Thymus (tissue), 11 donors: ENCODE data around the gene TANGO2. TPM values are rescaled to one million over a fixed set of nuclear protein-coding genes. Genes with fewer than 3 reads are reported as not detected.

Experiments
- DNase-seq, 9 donors: peaks; one replicate each; pipeline ENCODE4 v3.0.0-alpha.2; 2013; ENCODE audit warnings: low spot score in 9 of 9, low read depth in 6 of 9, missing footprints in 1 of 9
- H3K27ac ChIP-seq, 2 donors: one replicate each; pipeline ENCODE4 v1.5.1; 2013; ENCODE audit warnings: control low read depth in 1 of 2, low read depth in 1 of 2, low read length in 1 of 2, mild to moderate bottlenecking in 1 of 2, moderate library complexity in 1 of 2
- H3K27me3 ChIP-seq, 2 donors: one replicate each; pipeline ENCODE4 v1.5.1; 2013; ENCODE audit warnings: low read length in 1 of 2; ENCODE audit not compliant: control insufficient read depth in 2 of 2, insufficient read depth in 1 of 2
- H3K36me3 ChIP-seq, 2 donors: one replicate each; pipeline ENCODE4 v1.5.1; 2013; ENCODE audit warnings: low read length in 1 of 2, mild to moderate bottlenecking in 1 of 2, moderate library complexity in 1 of 2; ENCODE audit not compliant: control insufficient read depth in 2 of 2, insufficient read depth in 2 of 2
- H3K4me1 ChIP-seq, 2 donors: one replicate each; pipeline ENCODE4 v1.5.1; 2013; ENCODE audit warnings: low read length in 2 of 2; ENCODE audit not compliant: control insufficient read depth in 2 of 2, insufficient read depth in 2 of 2
- H3K4me3 ChIP-seq, 2 donors: one replicate each; pipeline ENCODE4 v1.5.1; 2013; ENCODE audit warnings: low read length in 2 of 2, control low read depth in 1 of 2, mild to moderate bottlenecking in 1 of 2
- H3K9me3 ChIP-seq, 2 donors: one replicate each; pipeline ENCODE4 v1.5.1; 2013; ENCODE audit warnings: low read length in 1 of 2, mild to moderate bottlenecking in 1 of 2; ENCODE audit not compliant: control insufficient read depth in 2 of 2, insufficient read depth in 1 of 2
- WGBS: extraction: QIAGEN DNeasy Blood & Tissue Kit; methylation state at CpG from one replicate; pipeline ENCODE4 v1.1.7; 2013; 5-methylcytosine and 5-hydroxymethylcytosine counted together
- polyA plus RNA-seq: library from polyadenylated mRNA; stranded (reverse); fragments of 200-250 nt; gene quantifications from one replicate; pipeline ENCODE4 v1.2.3, GENCODE V29; 2013
- total RNA-seq: library from RNA; stranded (reverse); fragments of 120-200 nt; gene quantifications from one replicate; pipeline ENCODE4 v1.2.4, GENCODE V29; 2013
- donor health status: healthy.

Gene TANGO2
- total and polyA plus RNA-seq, 2 donors, result 15.9 to 19.7 TPM

DNA sequence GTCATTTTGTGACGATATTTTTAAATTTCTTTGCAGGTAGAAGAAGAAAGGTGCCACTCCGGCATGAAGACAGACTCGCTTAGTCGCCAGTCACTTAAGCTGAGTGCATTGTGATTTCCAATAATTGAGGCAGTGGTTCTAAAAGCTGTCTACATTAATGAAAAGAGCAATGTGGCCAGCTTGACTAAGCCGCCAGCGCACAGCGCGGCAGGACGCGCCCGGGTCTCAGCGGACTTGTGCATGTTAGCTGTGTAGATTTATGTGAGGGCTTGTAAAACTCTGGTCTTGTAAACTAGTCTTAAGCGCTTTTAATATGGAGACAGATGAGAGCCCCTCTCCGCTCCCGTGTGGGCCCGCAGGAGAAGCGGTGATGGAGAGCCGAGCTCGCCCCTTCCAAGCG is 64.7 kb downstream of the TANGO2 start:
- Histone ChIP-seq H3K27me3 (no peaks in the 10 kb centered on the region), H3K27ac (no peak overlapping the region), H3K4me3 (no peak overlapping the region), H3K36me3 (peaks cover 59 to 67% of the 10 kb centered on the region in 2 donors), H3K4me1 (peaks cover 15 to 46% of the 10 kb centered on the region in 2 donors), H3K9me3 (no peaks in the 10 kb centered on the region)
- 99% methylated on average over 20 of the region's 20 CpGs for WGBS
- DNase-seq, result no peak

DNA sequence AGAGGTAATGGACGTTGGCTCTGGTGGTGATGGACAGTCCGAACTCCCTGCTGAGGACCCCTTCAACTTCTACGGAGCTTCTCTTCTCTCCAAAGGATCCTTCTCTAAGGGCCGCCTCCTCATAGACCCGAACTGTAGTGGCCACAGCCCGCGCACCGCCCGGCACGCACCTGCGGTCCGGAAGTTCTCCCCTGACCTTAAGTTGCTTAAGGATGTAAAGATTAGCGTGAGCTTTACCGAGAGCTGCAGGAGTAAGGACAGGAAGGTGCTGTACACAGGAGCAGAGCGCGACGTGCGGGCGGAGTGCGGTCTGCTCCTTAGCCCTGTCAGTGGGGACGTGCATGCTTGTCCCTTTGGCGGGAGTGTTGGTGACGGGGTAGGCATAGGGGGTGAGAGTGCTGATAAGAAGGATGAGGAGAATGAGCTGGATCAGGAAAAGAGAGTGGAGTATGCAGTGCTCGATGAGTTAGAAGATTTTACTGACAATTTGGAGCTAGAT is 65.2 kb downstream of the TANGO2 start:
- peaks cover 63 to 72% of the 10 kb centered on the region in 2 donors for H3K36me3 ChIP-seq
- no peak for DNase-seq
- H3K27ac ChIP-seq, result no peak overlapping the region
- no peak overlapping the region for H3K4me3 ChIP-seq
- WGBS, result 98% methylated on average over 24 of the region's 24 CpGs
- no peaks in the 10 kb centered on the region for H3K27me3 ChIP-seq
- peaks cover 10 to 41% of the 10 kb centered on the region in 2 donors for H3K4me1 ChIP-seq
- no peaks in the 10 kb centered on the region for H3K9me3 ChIP-seq

DNA sequence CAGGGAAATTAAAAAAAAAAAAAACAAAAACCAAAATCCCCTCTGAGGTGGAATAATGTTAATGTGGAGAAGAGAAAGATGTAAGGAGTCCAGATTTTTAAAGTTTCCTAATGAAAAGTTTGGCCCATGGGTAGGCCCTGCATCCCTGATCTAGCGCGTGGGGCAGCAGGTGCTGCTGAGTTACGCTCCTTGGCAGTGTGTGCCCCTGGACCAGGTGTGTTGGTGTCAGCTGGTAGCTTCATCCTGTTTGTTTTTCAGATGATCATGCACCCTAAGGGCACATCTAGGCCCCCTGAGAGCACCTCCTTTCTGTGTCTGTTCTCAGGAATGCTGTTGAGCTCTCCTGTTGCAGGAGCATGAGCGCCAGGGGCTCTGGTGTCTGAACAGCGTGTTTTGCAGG is 65.9 kb downstream of the TANGO2 start:
- H3K27ac ChIP-seq, result no peak overlapping the region
- H3K36me3 ChIP-seq, result peaks cover 67 to 78% of the 10 kb centered on the region in 2 donors
- 98% methylated on average over 5 of the region's 5 CpGs for WGBS

DNA sequence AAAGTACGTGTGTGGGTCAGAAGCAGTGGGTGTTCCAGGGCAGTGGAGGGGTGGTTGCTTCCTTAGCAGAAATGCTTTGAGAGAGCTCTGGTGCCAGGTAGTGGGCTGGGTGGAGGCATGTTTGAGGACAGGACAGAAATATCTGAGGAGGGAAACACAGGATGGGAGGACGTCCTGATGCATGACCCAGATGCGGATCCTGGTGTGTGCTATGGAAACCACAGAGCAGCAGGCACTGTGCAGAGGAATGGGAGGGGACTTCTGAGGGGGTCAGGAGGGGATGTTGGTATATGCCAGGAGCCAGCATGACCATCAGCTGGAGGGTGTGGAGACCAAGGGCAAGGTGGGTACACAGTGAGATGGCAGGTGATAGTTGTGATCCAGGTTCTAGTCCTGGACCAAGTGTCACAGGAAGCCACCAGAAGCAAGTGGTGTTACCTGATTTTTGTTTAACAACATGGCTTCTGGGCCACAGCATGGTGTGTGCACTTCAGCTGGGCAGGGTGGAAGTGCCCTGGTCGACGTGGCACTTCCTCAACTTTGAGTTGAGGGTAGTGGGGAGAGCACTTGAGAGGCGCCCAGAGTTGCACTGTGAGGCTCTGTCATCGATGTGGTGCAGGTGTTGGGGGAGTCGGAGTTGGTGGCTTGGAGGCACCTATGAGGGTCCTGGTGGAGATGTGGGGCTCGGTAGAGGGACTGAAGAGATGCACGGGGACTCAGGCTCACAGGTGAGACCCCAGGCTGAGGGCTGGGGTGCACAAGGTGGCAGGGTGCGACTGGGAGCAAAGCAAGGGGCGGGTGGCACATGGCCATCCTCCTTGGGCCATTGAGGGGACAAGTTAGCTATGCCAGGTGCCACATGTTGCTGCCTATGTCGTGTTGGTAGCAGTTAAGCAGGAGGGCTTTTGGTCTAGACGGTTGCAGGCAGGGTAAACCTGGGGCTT is 66.7 kb downstream of the TANGO2 start:
- H3K9me3 ChIP-seq, result peaks cover 0 to 3% of the 10 kb centered on the region in 2 donors
- no peak overlapping the region for H3K27ac ChIP-seq
- peaks cover 4 to 30% of the 10 kb centered on the region in 2 donors for H3K4me1 ChIP-seq
- 97% methylated on average over 14 of the region's 14 CpGs for WGBS
- no peak for DNase-seq
- H3K4me3 ChIP-seq, result no peak overlapping the region
- no peaks in the 10 kb centered on the region for H3K27me3 ChIP-seq
- peaks cover 75 to 84% of the 10 kb centered on the region in 2 donors for H3K36me3 ChIP-seq

More for the DNA sequence above, 65.9 kb downstream of the TANGO2 start:
- DNase-seq, result no peak
- Histone ChIP-seq H3K4me3 (no peak overlapping the region), H3K4me1 (peaks cover 5 to 35% of the 10 kb centered on the region in 2 donors), H3K9me3 (no peaks in the 10 kb centered on the region), H3K27me3 (no peaks in the 10 kb centered on the region)

DNA sequence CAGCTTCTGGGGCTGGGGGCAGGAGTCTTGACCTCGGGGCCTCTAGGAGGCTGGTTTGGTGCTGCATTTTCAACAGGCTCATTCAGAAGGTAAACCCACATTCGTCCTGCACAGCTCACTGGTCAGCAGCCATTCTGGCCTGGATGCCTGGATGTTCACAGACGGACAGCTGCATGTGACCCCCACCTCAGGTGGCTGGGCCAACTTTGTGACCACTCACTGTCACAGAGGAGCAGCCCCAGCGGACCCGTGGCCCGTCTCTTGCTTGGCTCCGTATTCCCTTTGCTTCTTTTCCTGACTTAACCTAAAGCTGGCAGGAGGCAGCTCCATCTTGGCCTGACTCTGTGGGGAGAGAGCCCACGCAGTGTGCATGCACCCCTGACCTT is 67.3 kb downstream of the TANGO2 start:
- WGBS, result 97% methylated on average over 8 of the region's 8 CpGs
- Histone ChIP-seq H3K36me3 (peaks cover 78 to 84% of the 10 kb centered on the region in 2 donors), H3K4me3 (no peak overlapping the region), H3K9me3 (peaks cover 0 to 3% of the 10 kb centered on the region in 2 donors), H3K27ac (no peak overlapping the region), H3K4me1 (peaks cover 0 to 23% of the 10 kb centered on the region in 2 donors), H3K27me3 (no peaks in the 10 kb centered on the region)
- DNase-seq, result no peak

DNA sequence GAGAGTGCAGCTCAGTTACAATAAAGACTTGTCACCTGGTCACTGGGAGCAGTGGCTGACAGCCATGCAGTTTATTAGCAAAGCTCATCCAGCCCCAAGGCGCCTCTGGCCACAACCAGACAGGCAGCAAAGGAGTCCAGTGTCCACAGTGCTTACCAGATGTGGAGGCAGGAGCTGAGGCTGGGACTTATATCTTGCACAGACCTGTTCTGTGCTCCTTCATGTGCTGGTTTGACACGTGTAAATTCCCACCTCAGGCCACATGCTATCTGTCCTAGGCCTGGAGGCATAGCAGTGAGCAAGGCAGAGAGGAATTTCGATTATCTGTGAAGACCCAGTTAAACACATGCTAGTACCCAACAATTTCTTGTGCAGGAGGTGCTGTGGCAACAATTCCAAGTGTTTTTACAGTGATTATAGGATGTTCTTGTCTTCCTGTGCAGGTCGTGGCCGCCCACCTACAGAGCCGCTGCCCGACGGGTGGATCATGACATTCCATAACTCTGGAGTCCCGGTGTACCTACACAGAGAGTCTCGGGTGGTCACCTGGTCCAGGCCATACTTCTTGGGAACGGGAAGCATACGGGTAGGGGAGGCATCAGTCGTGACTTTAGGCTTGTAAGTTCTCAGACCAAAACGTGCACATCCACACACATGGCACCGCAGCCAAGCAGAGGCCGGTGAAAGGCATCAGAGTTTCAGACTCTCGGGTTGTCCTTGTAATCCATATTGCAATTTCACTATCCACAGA is 68.5 kb downstream of the TANGO2 start:
- H3K4me1 ChIP-seq, result peaks cover 0 to 16% of the 10 kb centered on the region in 2 donors
- peaks cover 0 to 3% of the 10 kb centered on the region in 2 donors for H3K9me3 ChIP-seq
- DNase-seq, result no peak
- H3K36me3 ChIP-seq, result peaks cover 90 to 96% of the 10 kb centered on the region in 2 donors
- no peak overlapping the region for H3K4me3 ChIP-seq
- no peak overlapping the region for H3K27ac ChIP-seq
- WGBS, result 98% methylated on average over 17 of the region's 17 CpGs
- H3K27me3 ChIP-seq, result no peaks in the 10 kb centered on the region

DNA sequence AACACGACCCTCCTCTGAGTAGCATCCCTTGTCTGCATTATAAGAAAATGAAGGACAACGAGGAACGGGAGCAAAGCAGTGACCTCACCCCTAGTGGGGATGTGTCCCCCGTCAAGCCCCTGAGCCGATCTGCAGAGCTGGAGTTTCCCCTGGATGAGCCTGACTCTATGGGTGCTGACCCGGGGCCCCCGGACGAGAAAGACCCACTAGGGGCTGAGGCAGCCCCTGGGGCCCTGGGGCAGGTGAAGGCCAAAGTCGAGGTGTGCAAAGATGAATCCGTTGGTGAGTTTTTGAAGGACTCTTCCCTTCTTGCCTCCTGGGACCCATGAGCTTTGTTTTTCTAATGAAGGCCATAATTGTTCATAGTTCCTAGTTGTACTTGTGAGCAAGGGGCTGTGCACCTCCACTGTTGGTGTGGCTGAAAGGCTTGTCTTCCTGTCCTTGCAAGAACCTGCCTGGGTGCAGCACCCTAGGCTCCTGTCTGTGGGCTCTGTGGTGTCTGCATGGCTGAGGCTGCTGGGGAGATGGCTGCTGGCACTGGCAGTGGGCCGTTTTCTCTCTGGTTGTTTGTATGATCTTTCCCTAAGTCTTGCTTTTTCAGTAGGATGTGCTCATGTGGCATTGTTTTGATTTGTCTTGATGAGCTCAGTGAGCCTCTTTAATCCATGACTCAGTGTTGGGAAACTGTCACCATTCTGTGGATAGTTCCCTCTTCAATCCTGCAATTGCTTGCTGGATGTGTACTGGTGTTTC is 69.2 kb downstream of the TANGO2 start:
- H3K4me1 ChIP-seq, result peaks cover 0 to 8% of the 10 kb centered on the region in 2 donors
- H3K9me3 ChIP-seq, result peaks cover 0 to 4% of the 10 kb centered on the region in 2 donors
- WGBS, result 97% methylated on average over 11 of the region's 11 CpGs
- H3K27ac ChIP-seq, result no peak overlapping the region
- H3K4me3 ChIP-seq, result no peak overlapping the region
- no peak for DNase-seq
- peaks cover 97% of the 10 kb centered on the region in 2 donors for H3K36me3 ChIP-seq
- no peaks in the 10 kb centered on the region for H3K27me3 ChIP-seq

DNA sequence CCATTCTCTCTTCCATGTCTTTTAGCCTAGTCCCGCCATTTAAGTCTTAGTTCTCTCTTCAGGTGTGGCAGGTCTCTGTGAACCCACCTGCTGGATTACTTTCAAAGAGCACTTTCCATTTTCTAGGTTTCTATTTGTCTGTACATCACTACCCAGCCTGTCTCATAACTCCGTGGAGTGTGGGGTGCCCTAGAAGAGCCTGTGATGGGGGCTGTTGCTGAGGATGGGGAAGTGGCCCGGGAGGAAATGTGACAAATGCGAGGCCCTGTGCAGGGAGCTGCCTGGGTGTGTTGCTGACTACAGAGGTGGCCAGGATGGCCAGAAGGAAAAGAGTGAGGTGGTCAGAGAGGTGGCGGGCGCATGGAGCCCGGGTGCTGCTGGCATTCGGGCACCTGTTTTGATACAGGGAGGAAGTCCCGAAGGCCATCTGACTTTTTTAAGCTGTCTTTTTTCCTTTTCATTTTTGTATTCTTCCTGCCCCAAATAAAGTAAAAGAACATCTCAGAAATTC is 69.9 kb downstream of the TANGO2 start:
- 90% methylated on average over 9 of the region's 9 CpGs for WGBS
- no peak for DNase-seq
- Histone ChIP-seq H3K27me3 (no peaks in the 10 kb centered on the region), H3K4me1 (peaks cover 0 to 8% of the 10 kb centered on the region in 2 donors), H3K36me3 (peaks cover 99 to 100% of the 10 kb centered on the region in 2 donors), H3K27ac (no peak overlapping the region), H3K4me3 (no peak overlapping the region), H3K9me3 (peaks cover 0 to 5% of the 10 kb centered on the region in 2 donors)
